NCI-H1417 (cell line): ENCODE data around the gene CRYBB2.
"Not testable (repeated sequence)": the region's sequence is repeated elsewhere in the genome, so short reads cannot be mapped to it uniquely, and the experiment has no call there.

ENCODE experiments used
- DNase-seq, 3 experiments: peaks; one replicate each; lab custom pipeline; 2025; lab: John Stamatoyannopoulos, UW

The CRYBB2 gene

GRCh38 chr22:25219211-25219689, at the start of gene CRYBB2:
Gene CRYBB2 (plus strand): TSS chr22:25219639. CDS start chr22:25221430, 1,791 bp downstream.
- no peak for DNase-seq

GRCh38 chr22:25170426-25170980, 48.9 kb upstream of the CRYBB2 start:
- DNase-seq = no peak

- DNase-seq = peak in 1 of 3 experiments; percentile 1
Measured at GRCh38 chr22:25172153-25172552, 47.3 kb upstream of the CRYBB2 start.

GRCh38 chr22:25174156-25174887, 45.1 kb upstream of the CRYBB2 start:
- DNase-seq = no peak

- no peak for DNase-seq
Measured at GRCh38 chr22:25174888-25175411, 44.5 kb upstream of the CRYBB2 start.

- no peak for DNase-seq
Measured at GRCh38 chr22:25176175-25176574, 43.3 kb upstream of the CRYBB2 start.

GRCh38 chr22:25176799-25177198, 42.6 kb upstream of the CRYBB2 start:
- DNase-seq = no peak

GRCh38 chr22:25177226-25177625, 42.2 kb upstream of the CRYBB2 start:
- no peak for DNase-seq

- DNase-seq = no peak
Measured at GRCh38 chr22:25177895-25178294, 41.5 kb upstream of the CRYBB2 start.

GRCh38 chr22:25178348-25178747, 41.1 kb upstream of the CRYBB2 start:
- DNase-seq = not testable (repeated sequence)

- not testable (repeated sequence) for DNase-seq
Measured at GRCh38 chr22:25178869-25179631, 40.4 kb upstream of the CRYBB2 start.

GRCh38 chr22:25182131-25183110, 37.0 kb upstream of the CRYBB2 start:
- no peak for DNase-seq

- DNase-seq = no peak
Measured at GRCh38 chr22:25183949-25184619, 35.4 kb upstream of the CRYBB2 start.

- no peak for DNase-seq
Measured at GRCh38 chr22:25186140-25186539, 33.3 kb upstream of the CRYBB2 start.

GRCh38 chr22:25187469-25187868, 32.0 kb upstream of the CRYBB2 start:
- DNase-seq = no peak

- DNase-seq = no peak
Measured at GRCh38 chr22:25192406-25192805, 27.0 kb upstream of the CRYBB2 start.

GRCh38 chr22:25193130-25193529, 26.3 kb upstream of the CRYBB2 start:
- DNase-seq = no peak

GRCh38 chr22:25193548-25193947, 25.9 kb upstream of the CRYBB2 start:
- no peak for DNase-seq

GRCh38 chr22:25196326-25196725, 23.1 kb upstream of the CRYBB2 start:
- DNase-seq = no peak

- no peak for DNase-seq
Measured at GRCh38 chr22:25197340-25197739, 22.1 kb upstream of the CRYBB2 start.
